Activated CD4-positive, alpha-beta memory T cell treated with anti-CD3 and anti-CD28 coated beads, Interleukin-2, amount 10 ng/mL, durations not matched to agents 7 days and 5 days (primary cell): ENCODE results near the gene EMILIN1. TPM values are rescaled to one million over a fixed set of nuclear protein-coding genes. Genes with fewer than 3 reads are reported as not detected.
A peak's percentile ranks its signal among the peaks of the same experiment; 100 is the strongest.

Experiments
- CTCF ChIA-PET: fragments of 350-600 bp; sonication (Branson Sonifier 250); formaldehyde crosslinking; loops from one replicate; lab custom pipeline; 2021; ENCODE audit warnings: antibody characterized with exemption, inconsistent platforms; lab: Charles Lee
- POLR2A ChIA-PET: fragments of 350-600 bp; sonication (Branson Sonifier 250); formaldehyde crosslinking; loops from one replicate; lab custom pipeline; 2021; ENCODE audit warnings: antibody characterized with exemption; lab: Charles Lee
- DNase-seq: peaks from one replicate; pipeline ENCODE4 v3.0.0-alpha.2; 2020
- H3K27ac Mint-ChIP-seq: one replicate; pipeline ENCODE4 v1.8.0; 2021; ENCODE audit warnings: mild to moderate bottlenecking, mixed read lengths
- H3K27me3 Mint-ChIP-seq: one replicate; pipeline ENCODE4 v1.8.0; 2021; ENCODE audit warnings: mixed read lengths
- H3K36me3 Mint-ChIP-seq: one replicate; pipeline ENCODE4 v1.8.0; 2021; ENCODE audit warnings: low read depth, mixed read lengths
- H3K4me1 Mint-ChIP-seq: one replicate; pipeline ENCODE4 v1.8.0; 2021; ENCODE audit warnings: mixed read lengths
- H3K4me3 Mint-ChIP-seq: one replicate; pipeline ENCODE4 v1.8.0; 2021; ENCODE audit warnings: mild to moderate bottlenecking, mixed read lengths
- H3K9me3 Mint-ChIP-seq: one replicate; pipeline ENCODE4 v1.8.0; 2021; ENCODE audit warnings: mixed read lengths
- total RNA-seq, 2 experiments: library from RNA; stranded (reverse); gene quantifications; one replicate each; pipeline ENCODE4 v1.2.3, GENCODE V29; 2021

The EMILIN1 gene
- total RNA-seq, 2 experiments from 2014 or later, result 0.70 to 0.78 TPM

GRCh38 chr2:27091746-27092695, 13.6 kb downstream of the EMILIN1 start:
- Mint-ChIP-seq H3K27me3 (no peaks in the 10 kb centered on the region), H3K27ac (no peak overlapping the region), H3K9me3 (no peaks in the 10 kb centered on the region), H3K4me1 (peaks cover 23% of the 10 kb centered on the region), H3K4me3 (no peak overlapping the region), H3K36me3 (no peaks in the 10 kb centered on the region)
- POLR2A ChIA-PET, result interaction anchor here (0.8 to 11.8 kb wide), 2 partner anchors 11 to 39 kb away, joined by 3 to 107 read pairs; partner anchors contain the start of gene AGBL5
- DNase-seq, result no peak
- CTCF ChIA-PET, result no interaction called here

- Mint-ChIP-seq H3K4me1 (peaks cover 14% of the 10 kb centered on the region), H3K36me3 (no peaks in the 10 kb centered on the region), H3K9me3 (no peaks in the 10 kb centered on the region), H3K4me3 (no peak overlapping the region), H3K27me3 (no peaks in the 10 kb centered on the region), H3K27ac (no peak overlapping the region)
- CTCF ChIA-PET, result interaction anchor here (1.2 kb wide), 1 partner anchor 186 kb away, joined by 3 read pairs; no protein-coding TSS in a partner anchor
- POLR2A ChIA-PET, result interaction anchor here (0.8 kb wide), 1 partner anchor 12 kb away, joined by 3 read pairs; no protein-coding TSS in a partner anchor
- DNase-seq, result no peak
These were observed 14.4 kb downstream of the EMILIN1 start for GRCh38 chr2:27092696-27093429.

- H3K27me3 Mint-ChIP-seq, result no peaks in the 10 kb centered on the region
- ChIA-PET POLR2A (no interaction called here), CTCF (interaction anchor here (0.6 to 1.2 kb wide), 2 partner anchors 27 to 185 kb away, joined by 3 to 4 read pairs; no protein-coding TSS in a partner anchor)
- no peaks in the 10 kb centered on the region for H3K9me3 Mint-ChIP-seq
- H3K27ac Mint-ChIP-seq, result no peak overlapping the region
- H3K4me3 Mint-ChIP-seq, result no peak overlapping the region
- peaks cover 13% of the 10 kb centered on the region for H3K4me1 Mint-ChIP-seq
- H3K36me3 Mint-ChIP-seq, result no peaks in the 10 kb centered on the region
- DNase-seq, result no peak
These were observed 15.3 kb downstream of the EMILIN1 start for GRCh38 chr2:27093430-27094352.

GRCh38 chr2:27094353-27094984, 16.1 kb downstream of the EMILIN1 start:
- DNase-seq, result no peak
- no peak overlapping the region for H3K27ac Mint-ChIP-seq
- H3K4me1 Mint-ChIP-seq, result peaks cover 13% of the 10 kb centered on the region
- ChIA-PET POLR2A (interaction anchor here (2.3 kb wide), 1 partner anchor 43 kb away, joined by 6 read pairs; the partner anchor contains the start of gene AGBL5), CTCF (interaction anchor here (0.6 kb wide), 1 partner anchor 28 kb away, joined by 4 read pairs; no protein-coding TSS in a partner anchor)
- H3K9me3 Mint-ChIP-seq, result no peaks in the 10 kb centered on the region
- no peak overlapping the region for H3K4me3 Mint-ChIP-seq
- no peaks in the 10 kb centered on the region for H3K36me3 Mint-ChIP-seq
- no peaks in the 10 kb centered on the region for H3K27me3 Mint-ChIP-seq

GRCh38 chr2:27095427-27095744, 17.0 kb downstream of the EMILIN1 start:
- CTCF ChIA-PET, result interaction anchor here (0.9 to 7.9 kb wide), 3 partner anchors 8 to 185 kb away, joined by 3 to 75 read pairs (median 10); partner anchors contain the start of genes KHK and TRIM54
- Mint-ChIP-seq H3K27me3 (no peaks in the 10 kb centered on the region), H3K27ac (no peak overlapping the region), H3K36me3 (no peaks in the 10 kb centered on the region), H3K9me3 (no peaks in the 10 kb centered on the region), H3K4me1 (peaks cover 12% of the 10 kb centered on the region), H3K4me3 (no peak overlapping the region)
- POLR2A ChIA-PET, result interaction anchor here (1.0 to 2.3 kb wide), 5 partner anchors 10 to 185 kb away, joined by 3 to 6 read pairs (median 5); partner anchors contain the start of genes AGBL5 and OST4
- no peak for DNase-seq

- DNase-seq, result peak; percentile 60
- Mint-ChIP-seq H3K4me3 (no peak overlapping the region), H3K27me3 (no peaks in the 10 kb centered on the region), H3K4me1 (peaks cover 12% of the 10 kb centered on the region), H3K36me3 (no peaks in the 10 kb centered on the region), H3K27ac (no peak overlapping the region), H3K9me3 (no peaks in the 10 kb centered on the region)
- ChIA-PET CTCF (interaction anchor here (0.9 to 7.9 kb wide), 6 partner anchors 9 to 208 kb away, joined by 3 to 75 read pairs (median 8); partner anchors contain the start of genes ABHD1, KHK and TRIM54), POLR2A (interaction anchor here (0.6 to 2.5 kb wide), 8 partner anchors 9 to 184 kb away, joined by 3 to 6 read pairs (median 4); partner anchors contain the start of genes AGBL5 and OST4)
These were observed 17.6 kb downstream of the EMILIN1 start for GRCh38 chr2:27095745-27096651.

- no peak overlapping the region for H3K4me3 Mint-ChIP-seq
- H3K27me3 Mint-ChIP-seq, result no peaks in the 10 kb centered on the region
- ChIA-PET POLR2A (interaction anchor here (0.6 to 2.5 kb wide), 5 partner anchors 9 to 152 kb away, joined by 3 to 6 read pairs (median 4); partner anchors contain the start of gene OST4), CTCF (interaction anchor here (0.9 to 7.9 kb wide), 7 partner anchors 9 to 207 kb away, joined by 3 to 75 read pairs (median 6); partner anchors contain the start of genes ABHD1, KHK and TRIM54)
- peaks cover 12% of the 10 kb centered on the region for H3K4me1 Mint-ChIP-seq
- no peak overlapping the region for H3K27ac Mint-ChIP-seq
- DNase-seq, result no peak
- H3K9me3 Mint-ChIP-seq, result no peaks in the 10 kb centered on the region
- H3K36me3 Mint-ChIP-seq, result no peaks in the 10 kb centered on the region
These were observed 18.4 kb downstream of the EMILIN1 start for GRCh38 chr2:27096748-27097297.

GRCh38 chr2:27097341-27097740, 18.9 kb downstream of the EMILIN1 start:
- POLR2A ChIA-PET, result interaction anchor here (0.6 to 2.5 kb wide), 2 partner anchors 13 to 17 kb away, joined by 3 to 6 read pairs; no protein-coding TSS in a partner anchor
- H3K36me3 Mint-ChIP-seq, result no peaks in the 10 kb centered on the region
- CTCF ChIA-PET, result interaction anchor here (0.9 to 7.9 kb wide), 9 partner anchors 10 to 207 kb away, joined by 3 to 75 read pairs (median 4); partner anchors contain the start of genes ABHD1, KHK, SLC30A3 and TRIM54

GRCh38 chr2:27099334-27099955, 21.0 kb downstream of the EMILIN1 start:
- ChIA-PET POLR2A (no interaction called here), CTCF (interaction anchor here (0.8 to 7.9 kb wide), 6 partner anchors 9 to 310 kb away, joined by 3 to 75 read pairs (median 4); partner anchors contain the start of genes ABHD1, PPM1G and TRIM54)
- H3K4me1 Mint-ChIP-seq, result peaks cover 12% of the 10 kb centered on the region
- H3K27ac Mint-ChIP-seq, result no peak overlapping the region
- no peak for DNase-seq
- H3K27me3 Mint-ChIP-seq, result no peaks in the 10 kb centered on the region
- H3K4me3 Mint-ChIP-seq, result no peak overlapping the region
- no peaks in the 10 kb centered on the region for H3K36me3 Mint-ChIP-seq
- no peaks in the 10 kb centered on the region for H3K9me3 Mint-ChIP-seq

More at GRCh38 chr2:27097341-27097740, 18.9 kb downstream of the EMILIN1 start:
- Mint-ChIP-seq H3K27me3 (no peaks in the 10 kb centered on the region), H3K27ac (no peak overlapping the region), H3K4me1 (peaks cover 12% of the 10 kb centered on the region), H3K9me3 (no peaks in the 10 kb centered on the region), H3K4me3 (no peak overlapping the region)
- no peak for DNase-seq

- Mint-ChIP-seq H3K36me3 (no peaks in the 10 kb centered on the region), H3K4me3 (no peak overlapping the region), H3K27ac (no peak overlapping the region), H3K9me3 (no peaks in the 10 kb centered on the region), H3K4me1 (peaks cover 12% of the 10 kb centered on the region), H3K27me3 (no peaks in the 10 kb centered on the region)
- ChIA-PET CTCF (interaction anchor here (1.0 to 7.9 kb wide), 5 partner anchors 9 to 310 kb away, joined by 3 to 75 read pairs (median 5); partner anchors contain the start of genes ABHD1, PPM1G and TRIM54), POLR2A (no interaction called here)
- DNase-seq, result no peak
These were observed 21.6 kb downstream of the EMILIN1 start for GRCh38 chr2:27100036-27100435.
